ENCODE data around the gene CWF19L1.
"Not testable (repeated sequence)": the region's sequence is repeated elsewhere in the genome, so short reads cannot be mapped to it uniquely, and the experiment has no call there.

The CWF19L1 gene

DNA sequence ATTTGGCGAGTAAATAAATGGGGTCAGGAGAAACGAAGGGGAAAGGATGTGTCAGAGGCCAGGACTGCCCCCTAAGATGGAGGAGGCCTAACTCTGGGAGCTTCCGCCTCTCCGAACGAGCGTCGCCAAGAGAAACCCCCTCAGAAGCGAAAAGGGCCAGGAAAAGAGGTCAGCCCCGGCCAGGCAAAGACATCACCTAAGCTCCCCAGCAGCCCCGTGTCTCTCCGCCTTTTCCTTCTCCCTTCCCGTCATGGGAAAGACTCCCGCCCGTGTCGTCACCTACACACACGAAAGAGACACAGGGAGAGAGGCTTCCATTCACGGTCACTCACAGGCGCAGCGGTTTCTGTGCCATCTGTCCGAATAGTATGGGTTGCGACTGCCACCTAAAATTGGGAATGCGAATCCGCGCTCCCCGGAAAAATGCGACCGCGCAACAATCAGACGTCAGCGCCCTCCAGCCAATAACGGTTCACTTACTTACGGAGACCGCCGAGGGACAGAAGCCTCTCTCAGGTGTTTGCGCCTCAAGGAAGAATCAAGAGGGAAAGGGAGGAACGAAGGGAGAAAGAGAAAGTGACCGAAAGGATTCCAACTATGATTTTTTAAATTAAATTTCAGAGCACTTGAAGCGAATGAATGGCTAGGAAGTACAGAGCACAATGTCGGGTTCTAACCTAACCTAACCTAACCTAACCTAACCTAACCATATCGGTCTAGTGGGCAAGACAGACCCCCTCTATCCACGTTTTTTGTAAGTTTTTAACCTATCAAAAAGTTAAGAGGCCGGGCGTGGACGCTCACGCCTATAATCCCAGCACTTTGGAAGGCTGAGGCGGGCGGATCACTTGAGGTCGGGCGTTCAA, at the start of gene CWF19L1:
TSS of gene CWF19L1 (minus strand) at position 400 of the 866 bp plus-strand sequence. CDS start at position 355, 45 bp downstream.
- DNase-seq (ENCODE audit: low read depth, low spot score) = peak; percentile 40

- no peak for DNase-seq (ENCODE audit: low read depth, low spot score)
Measured at GRCh38 chr10:100315615-100316014, 48.2 kb upstream of the CWF19L1 start.

DNA sequence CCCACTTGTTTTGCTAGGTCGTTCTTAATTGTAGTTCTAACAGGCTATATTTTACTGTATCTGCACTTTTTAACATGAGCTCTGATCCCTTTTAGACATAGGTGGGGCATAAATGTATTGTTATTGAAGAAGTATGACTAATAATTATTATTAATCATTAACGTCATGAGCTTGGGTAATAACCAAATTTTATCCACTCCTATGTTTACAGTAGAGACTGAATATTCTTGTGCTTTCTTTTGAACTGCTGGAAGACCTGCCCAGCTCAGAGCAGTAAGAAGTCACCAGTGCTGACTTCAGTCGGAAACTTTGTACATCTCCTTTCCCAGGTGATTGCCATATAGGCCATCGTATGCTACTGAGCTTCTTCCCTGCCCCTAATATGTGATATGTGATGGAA, 43.9 kb upstream of the CWF19L1 start:
- DNase-seq (ENCODE audit: low read depth, low spot score) = no peak

- no peak for DNase-seq (ENCODE audit: low read depth, low spot score)
Measured at GRCh38 chr10:100307684-100308083, 40.2 kb upstream of the CWF19L1 start.

- DNase-seq (ENCODE audit: low read depth, low spot score) = no peak
Measured at GRCh38 chr10:100306861-100307260, 39.4 kb upstream of the CWF19L1 start.

DNA sequence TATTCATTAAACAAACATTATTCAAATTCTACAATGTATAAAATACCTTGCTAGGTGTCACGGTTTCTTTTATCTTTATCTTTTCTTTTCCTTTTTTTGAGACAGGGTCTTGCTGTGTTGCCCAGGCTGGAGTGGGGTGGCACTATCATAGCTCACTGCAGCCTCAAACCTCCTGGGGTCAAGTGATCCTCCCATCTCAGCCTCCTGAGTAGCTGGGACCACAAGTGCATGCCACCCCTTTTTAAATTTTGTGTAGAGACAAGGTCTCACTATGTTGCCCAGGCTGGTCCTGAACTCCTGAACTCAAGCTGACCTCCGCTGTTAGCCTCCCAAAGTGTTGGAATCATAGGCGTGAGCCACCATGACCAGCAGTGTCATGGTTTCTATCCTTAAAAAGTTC, 37.0 kb upstream of the CWF19L1 start:
- no peak for DNase-seq (ENCODE audit: low read depth, low spot score)

DNA sequence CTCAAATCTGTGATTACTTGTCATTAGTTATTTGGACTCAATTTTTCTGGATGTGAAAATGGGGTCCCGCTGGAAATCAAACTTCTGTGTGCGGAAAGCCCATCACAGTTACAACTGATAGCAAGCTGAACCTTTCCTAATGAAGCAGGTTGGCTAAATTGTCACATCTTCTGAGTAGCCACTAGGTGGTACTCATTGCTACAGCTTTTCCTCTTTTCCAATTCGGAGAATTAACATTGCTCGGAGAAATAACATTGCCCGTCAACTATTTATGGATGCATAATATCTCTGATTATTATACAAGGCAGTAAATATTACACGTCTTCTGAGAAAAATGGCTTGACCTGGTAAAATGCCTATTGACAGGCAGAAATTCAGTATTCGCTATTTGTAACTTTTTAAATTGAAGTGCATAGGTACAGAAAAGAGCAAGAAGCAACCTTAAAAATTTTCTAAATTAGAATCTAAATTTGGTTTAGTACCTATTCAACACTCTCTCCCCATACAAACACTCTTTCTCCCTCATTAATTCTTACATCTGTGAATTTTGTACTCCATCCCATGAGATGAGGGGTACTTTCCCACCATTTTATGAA, 36.4 kb upstream of the CWF19L1 start:
- no peak for DNase-seq (ENCODE audit: low read depth, low spot score)

DNA sequence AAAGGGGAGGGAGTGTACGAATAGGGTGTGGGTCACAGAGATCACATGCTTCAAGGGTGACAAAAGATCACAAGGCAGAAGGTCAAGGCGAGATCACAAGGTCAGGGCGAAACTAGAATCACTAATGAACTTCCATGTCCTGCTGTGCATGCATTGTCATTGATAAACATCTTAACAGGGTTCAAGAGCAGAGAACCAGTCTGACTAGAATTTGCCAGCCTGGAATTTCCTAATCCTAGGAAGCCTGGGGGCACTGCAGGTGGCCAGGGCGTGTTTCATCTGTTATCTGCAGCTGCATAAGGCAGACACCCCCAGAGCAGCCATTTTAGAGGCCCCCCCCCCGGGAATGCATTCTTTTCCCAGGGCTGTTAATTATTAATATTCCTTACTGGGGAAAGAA, 33.7 kb upstream of the CWF19L1 start:
- DNase-seq (ENCODE audit: low read depth, low spot score) = not testable (repeated sequence)

DNA sequence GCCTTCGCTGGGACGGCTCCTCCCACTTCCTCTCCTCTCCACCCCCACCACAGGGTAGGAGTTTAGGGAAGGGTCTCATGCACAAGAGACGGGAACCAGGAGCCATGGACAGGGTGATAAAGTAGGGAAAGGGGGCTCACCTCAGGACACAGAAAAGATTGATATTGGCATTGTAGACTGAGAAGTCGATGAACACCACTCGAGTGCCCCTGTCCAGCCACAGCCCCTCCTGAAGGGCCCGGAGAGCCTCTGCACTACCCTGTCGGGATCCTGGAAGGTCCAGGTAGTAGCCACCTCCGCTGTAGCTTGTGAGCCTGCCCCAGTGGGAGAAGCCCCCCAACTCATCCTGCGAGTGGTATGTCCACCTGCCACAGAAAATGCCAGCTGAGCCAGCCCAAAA, 29.8 kb upstream of the CWF19L1 start:
- no peak for DNase-seq (ENCODE audit: low read depth, low spot score)

DNA sequence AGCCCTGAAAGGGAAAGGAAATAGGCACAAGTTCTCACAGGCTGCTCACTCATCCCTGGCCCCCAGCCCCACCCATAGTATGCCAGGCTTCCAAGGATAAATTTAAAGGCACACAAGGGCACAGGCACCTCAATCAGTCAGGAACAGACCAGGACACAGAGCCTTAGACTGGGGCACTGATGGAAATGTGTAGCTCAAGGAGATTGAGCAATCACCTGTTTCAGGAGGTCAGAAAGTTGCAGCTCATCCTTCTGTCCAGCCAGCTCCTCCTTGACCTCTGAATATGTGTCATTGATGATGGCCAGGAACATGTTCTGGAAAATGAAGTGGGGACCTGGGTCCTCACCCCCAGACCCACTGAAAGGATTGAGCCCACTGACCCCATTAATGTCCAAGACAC, 25.6 kb upstream of the CWF19L1 start:
- DNase-seq (ENCODE audit: low read depth, low spot score) = no peak

GRCh38 chr10:100292300-100292699, 24.9 kb upstream of the CWF19L1 start:
- DNase-seq (ENCODE audit: low read depth, low spot score) = not testable (repeated sequence)

DNA sequence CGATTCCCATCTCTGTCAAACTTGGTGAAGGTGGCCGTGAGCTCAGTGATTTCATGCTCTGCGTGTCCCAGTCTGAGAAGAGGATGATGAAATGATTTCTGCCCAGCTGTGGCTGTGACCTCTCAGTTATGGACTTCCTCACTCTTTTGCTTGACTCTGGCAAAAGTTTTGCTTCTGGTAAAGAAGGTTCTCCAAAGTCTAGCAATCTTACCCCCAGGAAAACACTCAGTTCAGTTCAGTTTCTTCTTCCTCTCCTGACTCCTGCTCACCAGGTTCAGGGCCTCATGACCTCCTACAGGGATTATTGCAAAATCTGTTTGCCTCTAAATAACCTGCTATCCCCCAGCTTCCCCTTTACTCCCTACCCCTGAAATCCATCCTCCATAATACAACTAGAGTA, 23.9 kb upstream of the CWF19L1 start:
- no peak for DNase-seq (ENCODE audit: low read depth, low spot score)

GRCh38 chr10:100289641-100290040, 22.2 kb upstream of the CWF19L1 start:
- no peak for DNase-seq (ENCODE audit: low read depth, low spot score)

GRCh38 chr10:100288196-100288595, 20.8 kb upstream of the CWF19L1 start:
- no peak for DNase-seq (ENCODE audit: low read depth, low spot score)

GRCh38 chr10:100287756-100288155, 20.3 kb upstream of the CWF19L1 start:
- DNase-seq (ENCODE audit: low read depth, low spot score) = no peak

DNA sequence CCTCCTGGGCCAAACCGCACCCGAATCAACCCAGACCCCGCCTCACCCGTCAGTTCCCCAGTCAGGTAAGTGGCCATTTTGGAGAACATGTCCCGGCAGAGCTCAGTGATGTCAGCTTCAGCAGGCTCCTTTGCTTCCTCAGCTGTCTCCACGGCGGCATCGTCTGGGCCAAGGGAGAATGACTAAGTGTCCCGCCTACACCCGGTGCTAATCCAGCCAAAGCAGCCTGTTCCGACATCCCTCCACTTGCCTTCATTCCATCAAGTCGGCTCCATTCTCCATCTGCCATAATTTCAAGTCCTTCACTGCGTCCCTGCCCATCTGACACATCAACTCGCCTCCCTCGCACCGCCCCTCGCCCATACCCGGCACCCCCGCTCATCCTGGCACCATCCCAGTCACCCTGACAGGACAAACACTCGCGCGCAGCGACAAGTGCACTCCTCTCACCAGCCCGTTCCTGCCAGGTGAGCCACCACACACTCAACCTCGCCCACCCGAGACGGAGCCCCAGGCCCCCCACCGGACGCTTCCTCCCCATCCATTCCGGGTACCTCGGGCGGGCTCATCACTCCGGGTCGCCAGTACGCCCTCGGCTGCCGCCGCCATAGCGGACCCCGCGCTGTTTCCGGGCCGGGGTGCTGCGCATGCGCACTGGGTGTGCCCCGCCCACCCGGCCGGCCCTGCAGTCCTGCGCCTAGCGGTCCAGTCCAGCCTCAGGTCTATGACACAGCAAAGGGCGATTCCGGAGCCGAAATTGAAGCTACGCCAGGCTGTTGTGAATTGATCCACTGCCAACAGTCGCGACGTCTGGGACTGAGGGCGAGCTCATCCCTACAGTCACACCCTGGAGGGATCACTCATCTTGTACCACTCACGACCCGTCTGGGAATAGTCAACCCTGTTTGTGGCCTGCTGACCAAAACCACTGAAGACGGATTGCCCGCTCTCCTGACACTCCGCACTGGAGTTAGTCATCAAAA, 18.9 kb upstream of the CWF19L1 start, which contains the start of gene BLOC1S2:
TSS of gene BLOC1S2 (minus strand) at position 630 of the 983 bp plus-strand sequence. CDS start at position 609, 21 bp downstream.
- peak; percentile 68 for DNase-seq (ENCODE audit: low read depth, low spot score)

GRCh38 chr10:100285326-100285725, 17.9 kb upstream of the CWF19L1 start:
- DNase-seq (ENCODE audit: low read depth, low spot score) = not testable (repeated sequence)

DNA sequence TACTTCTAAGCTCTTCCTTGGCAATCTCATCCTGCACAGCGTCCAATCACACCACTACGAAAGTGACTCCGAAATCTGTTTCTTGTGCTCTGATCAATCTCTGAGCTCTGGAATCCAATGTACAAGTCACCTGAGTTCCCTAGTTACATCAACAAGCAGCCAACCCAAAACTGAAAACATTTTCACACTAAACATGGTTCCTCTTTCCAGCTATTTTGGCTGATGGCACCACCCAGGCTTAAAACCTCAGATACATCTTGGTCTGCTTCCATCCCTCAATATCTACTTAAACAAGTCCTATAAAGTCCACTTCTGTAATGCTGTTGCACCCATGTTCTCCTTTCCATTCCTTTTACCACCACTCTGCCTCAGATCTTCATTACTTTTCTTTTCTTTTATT, 15.5 kb upstream of the CWF19L1 start:
- no peak for DNase-seq (ENCODE audit: low read depth, low spot score)

- not testable (repeated sequence) for DNase-seq (ENCODE audit: low read depth, low spot score)
Measured at GRCh38 chr10:100276971-100277370, 9.5 kb upstream of the CWF19L1 start.

DNA sequence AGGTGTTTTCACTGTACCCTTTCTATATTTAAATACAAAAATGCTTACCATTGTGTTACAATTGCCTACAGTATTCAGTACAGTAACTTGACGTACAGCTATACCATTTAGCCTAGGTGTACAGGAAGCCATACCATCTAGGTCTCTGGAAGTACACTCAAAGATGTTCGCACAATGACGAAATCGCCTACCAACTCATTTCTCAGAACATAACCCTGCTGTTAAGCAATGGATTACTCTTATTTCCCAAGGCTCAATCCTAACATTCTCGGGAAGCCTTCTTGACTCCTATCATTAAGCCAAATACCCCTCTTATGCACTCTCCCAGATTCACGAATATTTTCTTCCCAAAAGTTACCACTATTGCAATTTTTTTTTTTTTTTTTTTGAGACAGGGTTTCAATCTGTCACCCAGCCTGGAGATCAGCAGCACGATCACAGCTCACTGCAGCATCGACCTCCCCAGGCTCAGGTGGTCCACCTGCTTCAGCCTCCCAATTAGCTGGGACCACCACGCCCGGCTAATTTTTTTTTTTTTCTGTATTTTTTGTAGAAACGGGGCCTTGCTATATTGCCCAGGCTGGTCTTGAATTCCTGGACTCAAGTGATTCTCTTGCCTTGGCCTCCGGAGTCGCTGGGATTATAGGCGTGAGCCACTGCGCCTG, 1.5 kb downstream of the CWF19L1 start:
- no peak for DNase-seq (ENCODE audit: low read depth, low spot score)

GRCh38 chr10:100254191-100254590, 13.2 kb downstream of the CWF19L1 start:
- DNase-seq (ENCODE audit: low read depth, low spot score) = no peak
